Measurements from ENCODE around the gene BEGAIN.

- TF ChIP-seq EZH2 (IDR thresholded peaks at IDR 0.05; ENCODE audit: insufficient read depth, poor library complexity, severe bottlenecking) (no peak), EZH2phosphoT487 (IDR thresholded peaks at IDR 0.05; ENCODE audit: insufficient read depth, low read depth) (no peak)
Measured at GRCh38 chr14:100546051-100546443, 41.2 kb downstream of the BEGAIN start.

Measured in GM23248 (cell line).